AG09309 (cell line): Measurements from ENCODE around the gene MGAT5B.

Source experiments
- DNase-seq: peaks from one replicate; pipeline ENCODE4 v3.0.0-alpha.2; 2010; ENCODE audit warnings: low read depth
- H3K4me3 ChIP-seq: 2 replicates; pipeline ENCODE4 v1.5.1; 2011; ENCODE audit warnings: mild to moderate bottlenecking, low read depth, low read length, moderate library complexity; ENCODE audit not compliant: control insufficient read depth
- CTCF ChIP-seq: IDR thresholded peaks from 2 replicates; pipeline ENCODE4 v1.5.1; 2011; ENCODE audit warnings: mild to moderate bottlenecking, low read depth, low read length, inconsistent platforms; ENCODE audit not compliant: insufficient read depth, control insufficient read depth; ENCODE audit errors: missing control alignments

MGAT5B gene

GRCh38 chr17:76934561-76935320 is 66.5 kb downstream of the MGAT5B start:
- no peak for TF ChIP-seq CTCF

GRCh38 chr17:76935331-76935730 is 67.1 kb downstream of the MGAT5B start:
- H3K4me3 ChIP-seq, result no peak overlapping the region
- peak; percentile 17 for DNase-seq
- TF ChIP-seq CTCF, result no peak

More at GRCh38 chr17:76934561-76935320, 66.5 kb downstream of the MGAT5B start:
- DNase-seq, result no peak
- H3K4me3 ChIP-seq, result no peak overlapping the region

GRCh38 chr17:76937238-76937637 is 69.0 kb downstream of the MGAT5B start:
- no peak for TF ChIP-seq CTCF
- H3K4me3 ChIP-seq, result no peak overlapping the region
- DNase-seq, result no peak

GRCh38 chr17:76938009-76938408 is 69.8 kb downstream of the MGAT5B start:
- TF ChIP-seq CTCF, result no peak
- DNase-seq, result no peak
- no peak overlapping the region for H3K4me3 ChIP-seq

- TF ChIP-seq CTCF, result no peak
- no peak for DNase-seq
- no peak overlapping the region for H3K4me3 ChIP-seq
These were observed 72.1 kb downstream of the MGAT5B start for GRCh38 chr17:76940295-76940694.

GRCh38 chr17:76940738-76941350 is 72.6 kb downstream of the MGAT5B start:
- peak; percentile 15 for TF ChIP-seq CTCF
- DNase-seq, result no peak

More at GRCh38 chr17:76940738-76941350, 72.6 kb downstream of the MGAT5B start:
- H3K4me3 ChIP-seq, result no peak overlapping the region
